ENCODE data around the gene ERI3. TPM values are rescaled to one million over a fixed set of nuclear protein-coding genes. Genes with fewer than 3 reads are reported as not detected.
A peak's percentile ranks its signal among the peaks of the same experiment; 100 is the strongest.

The ERI3 gene
- total and polyA plus RNA-seq, 2 of the 13 experiments (the other 11 are each of a cell fraction or from before 2014, with no cell fraction given), result 35.6 to 35.9 TPM

DNA sequence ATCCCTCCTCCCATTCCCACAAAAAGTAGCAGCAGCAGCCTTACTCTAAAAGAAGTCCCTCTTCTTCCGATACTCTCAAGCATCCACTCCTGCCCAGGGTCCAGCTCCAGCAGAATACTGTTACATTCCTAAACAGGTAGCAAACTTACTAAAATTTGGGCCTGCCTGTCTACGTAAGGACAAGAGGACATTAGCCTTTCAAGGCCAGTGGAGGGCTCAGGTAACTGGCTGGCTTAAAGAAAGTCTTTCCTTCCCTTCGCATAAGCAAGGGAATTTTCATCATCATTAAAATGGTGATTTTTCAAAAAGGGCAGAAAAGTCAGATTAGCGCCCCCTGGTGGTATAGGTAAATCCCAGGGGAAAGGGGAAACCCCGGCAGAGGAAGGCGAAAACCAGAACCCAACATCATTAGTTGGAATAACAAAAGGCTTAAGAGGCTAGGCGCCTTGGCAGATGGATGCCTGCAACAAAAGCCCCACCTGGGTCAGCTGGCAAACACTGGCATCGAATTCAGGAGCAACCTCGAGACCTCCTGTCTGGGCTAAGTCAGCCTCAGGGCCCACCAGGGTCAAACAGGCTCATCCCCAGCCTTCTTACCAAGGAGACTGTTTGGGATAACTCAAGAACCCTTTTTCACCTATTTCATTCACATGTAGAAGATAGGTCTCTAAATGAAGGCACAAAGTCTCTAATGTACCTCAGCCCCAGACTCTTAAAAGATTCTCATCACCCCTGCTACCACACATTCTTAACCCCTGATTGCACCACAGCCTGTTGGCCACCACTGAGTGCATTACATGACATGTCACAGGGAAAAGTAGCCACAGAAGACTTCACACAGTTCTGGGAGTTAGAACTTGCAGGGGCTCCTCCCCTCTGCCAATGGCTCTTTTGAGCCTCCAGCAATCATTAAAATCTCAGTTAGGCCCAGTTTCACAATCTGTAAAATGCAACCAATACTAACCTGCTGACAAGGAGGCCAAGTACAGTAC is 36.7 kb downstream of the ERI3 start (continued):
- peak; percentile 27; the same call in 1 of the 2 replicates for TF ChIP-seq SAP130 (CRISPR knock-in tag; IDR thresholded peaks at IDR 0.05; ENCODE audit: low read depth)
- no peak for TF ChIP-seq ZNF543 (CRISPR knock-in tag; IDR thresholded peaks at IDR 0.05)
- TF ChIP-seq ZNF225 (CRISPR knock-in tag; IDR thresholded peaks at IDR 0.05), result no peak
- peak; percentile 78 for TF ChIP-seq CTCF (CRISPR knock-in tag; IDR thresholded peaks at IDR 0.05)
- no peak for TF ChIP-seq ZBTB38 (CRISPR knock-in tag; IDR thresholded peaks at IDR 0.05)
- no peak for TF ChIP-seq ZNF660 (CRISPR knock-in tag; IDR thresholded peaks at IDR 0.05; ENCODE audit: borderline replicate concordance, low read depth)
- no peak for TF ChIP-seq HOXA7 (CRISPR knock-in tag; IDR thresholded peaks at IDR 0.05)
- TF ChIP-seq KMT2B (CRISPR knock-in tag; IDR thresholded peaks at IDR 0.05), result no peak
- no peak for TF ChIP-seq ATAD3A (CRISPR knock-in tag; IDR thresholded peaks at IDR 0.05)
- TF ChIP-seq MXI1 (IDR thresholded peaks at IDR 0.05; ENCODE audit: borderline replicate concordance, low read depth, low read length), result 0 out of 3 replicates have a peak, but pooled peaks have one; percentile 13
- no peak for TF ChIP-seq GLMP (CRISPR knock-in tag; IDR thresholded peaks at IDR 0.05; ENCODE audit: borderline replicate concordance)
- TF ChIP-seq KDM5B (CRISPR knock-in tag; IDR thresholded peaks at IDR 0.05; ENCODE audit: borderline replicate concordance), result no peak
- TF ChIP-seq ZNF263 (CRISPR knock-in tag; IDR thresholded peaks at IDR 0.05), result 0 out of 2 replicates have a peak, but pooled peaks have one; percentile 19
- TF ChIP-seq NONO (IDR thresholded peaks at IDR 0.05), result no peak
- no peak for TF ChIP-seq NONO (CRISPR knock-in tag; conservative IDR thresholded peaks at IDR 0.05)
- TF ChIP-seq SMC3 (IDR thresholded peaks at IDR 0.05; ENCODE audit: low read length), result peak; percentile 94
- 0 out of 2 replicates have a peak, but pooled peaks have one; percentile 11 for TF ChIP-seq ARID3A (IDR thresholded peaks at IDR 0.05; ENCODE audit: low read depth, low read length)
- no peak for TF ChIP-seq CREB1 (IDR thresholded peaks at IDR 0.05)
- TF ChIP-seq CREB1 (CRISPR knock-in tag; IDR thresholded peaks at IDR 0.05), result 0 out of 2 replicates have a peak, but pooled peaks have one; percentile 15
- TF ChIP-seq, protein P1, sequence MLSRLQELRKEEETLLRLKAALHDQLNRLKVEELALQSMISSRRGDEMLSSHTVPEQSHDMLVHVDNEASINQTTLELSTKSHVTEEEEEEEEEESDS (CRISPR knock-in tag; IDR thresholded peaks at IDR 0.05; ENCODE audit: borderline replicate concordance), result no peak
- no peak for TF ChIP-seq ZBTB7B (CRISPR knock-in tag; IDR thresholded peaks at IDR 0.05)
- TF ChIP-seq ZNF34 (CRISPR knock-in tag; IDR thresholded peaks at IDR 0.05; ENCODE audit: borderline replicate concordance), result no peak
